Astrocyte (in vitro differentiated cells and primary cell): ENCODE measurements around the gene G2E3. TPM values are rescaled to one million over a fixed set of nuclear protein-coding genes. Genes with fewer than 3 reads are reported as not detected.
A peak's percentile ranks its signal among the peaks of the same experiment; 100 is the strongest.
"Not testable (repeated sequence)": the region's sequence is repeated elsewhere in the genome, so short reads cannot be mapped to it uniquely, and the experiment has no call there.

ENCODE experiments used
- DNase-seq: peaks from one replicate; pipeline ENCODE4 v3.0.0-alpha.2; 2010; ENCODE audit warnings: low read depth
- FAIRE-seq: peaks from 2 replicates; lab custom pipeline; 2011; peaks lifted over from hg19 to GRCh38; lab: Jason Lieb, UNC
- H2AFZ ChIP-seq: 2 replicates; pipeline ENCODE4 v1.6.0; 2012; ENCODE audit warnings: low read depth, low read length, inconsistent platforms
- H3K27ac ChIP-seq: 2 replicates; pipeline ENCODE4 v1.5.1; 2011; ENCODE audit warnings: low read depth, low read length, inconsistent platforms
- H3K27me3 ChIP-seq: 2 replicates; pipeline ENCODE4 v1.6.0; 2011; ENCODE audit warnings: low read length, inconsistent platforms; ENCODE audit not compliant: insufficient read depth
- H3K36me3 ChIP-seq: 2 replicates; pipeline ENCODE4 v1.5.1; 2011; ENCODE audit warnings: low read length, inconsistent platforms; ENCODE audit not compliant: insufficient read depth
- H3K4me1 ChIP-seq: 2 replicates; pipeline ENCODE4 v1.5.1; 2011; ENCODE audit warnings: low read length, inconsistent platforms; ENCODE audit not compliant: insufficient read depth
- H3K4me2 ChIP-seq: 2 replicates; pipeline ENCODE4 v1.6.0; 2012; ENCODE audit warnings: low read length, inconsistent platforms
- H3K4me3 ChIP-seq: 2 replicates; pipeline ENCODE4 v1.5.1; 2011; ENCODE audit warnings: low read depth, mild to moderate bottlenecking, low read length, inconsistent platforms; ENCODE audit not compliant: insufficient read depth
- H3K79me2 ChIP-seq: 2 replicates; pipeline ENCODE4 v1.6.0; 2012; ENCODE audit warnings: mild to moderate bottlenecking, low read length, inconsistent platforms; ENCODE audit not compliant: insufficient read depth
- H3K9ac ChIP-seq: 2 replicates; pipeline ENCODE4 v1.6.0; 2012; ENCODE audit warnings: mild to moderate bottlenecking, low read length, inconsistent platforms
- H3K9me3 ChIP-seq: 2 replicates; pipeline ENCODE4 v1.5.1; 2012; ENCODE audit warnings: low read depth, mild to moderate bottlenecking, low read length, inconsistent platforms; ENCODE audit not compliant: insufficient read depth
- H4K20me1 ChIP-seq: 2 replicates; pipeline ENCODE4 v1.6.0; 2012; ENCODE audit warnings: low read length, inconsistent platforms; ENCODE audit not compliant: insufficient read depth
- H3K27ac Mint-ChIP-seq: one replicate; pipeline ENCODE4 v1.8.0; 2021; ENCODE audit warnings: mild to moderate bottlenecking, mixed read lengths; ENCODE audit not compliant: unreplicated experiment
- H3K27me3 Mint-ChIP-seq: one replicate; pipeline ENCODE4 v1.8.0; 2021; ENCODE audit warnings: low read depth, mixed read lengths; ENCODE audit not compliant: unreplicated experiment
- H3K36me3 Mint-ChIP-seq: one replicate; pipeline ENCODE4 v1.8.0; 2021; ENCODE audit warnings: low read depth, mixed read lengths; ENCODE audit not compliant: unreplicated experiment
- H3K4me1 Mint-ChIP-seq: one replicate; pipeline ENCODE4 v1.8.0; 2021; ENCODE audit warnings: low read depth, mixed read lengths; ENCODE audit not compliant: unreplicated experiment
- H3K4me3 Mint-ChIP-seq: one replicate; pipeline ENCODE4 v1.8.0; 2021; ENCODE audit warnings: mild to moderate bottlenecking, moderate library complexity, mixed read lengths; ENCODE audit not compliant: unreplicated experiment
- H3K9me3 Mint-ChIP-seq: one replicate; pipeline ENCODE4 v1.8.0; 2021; ENCODE audit warnings: mild to moderate bottlenecking, mixed read lengths; ENCODE audit not compliant: unreplicated experiment
- CTCF ChIP-seq: IDR thresholded peaks from 2 replicates; pipeline ENCODE4 v1.5.1; 2011; ENCODE audit warnings: low read depth, mild to moderate bottlenecking, inconsistent platforms, low read length, moderate library complexity; ENCODE audit not compliant: insufficient read depth
- EZH2 ChIP-seq: IDR thresholded peaks from 2 replicates; pipeline ENCODE4 v1.6.1; 2012; ENCODE audit warnings: mild to moderate bottlenecking, low read length, inconsistent platforms; ENCODE audit not compliant: insufficient read depth
- total RNA-seq: library from RNA; stranded (reverse); gene quantifications from 2 replicates; pipeline ENCODE4 v1.2.1, GENCODE V29; 2021

Gene G2E3
- total RNA-seq, 1 donor from 2014 or later, result 22.4 TPM

GRCh38 chr14:30576333-30576732, 17.4 kb downstream of the G2E3 start:
- not testable (repeated sequence) for H3K4me1 Mint-ChIP-seq

DNA sequence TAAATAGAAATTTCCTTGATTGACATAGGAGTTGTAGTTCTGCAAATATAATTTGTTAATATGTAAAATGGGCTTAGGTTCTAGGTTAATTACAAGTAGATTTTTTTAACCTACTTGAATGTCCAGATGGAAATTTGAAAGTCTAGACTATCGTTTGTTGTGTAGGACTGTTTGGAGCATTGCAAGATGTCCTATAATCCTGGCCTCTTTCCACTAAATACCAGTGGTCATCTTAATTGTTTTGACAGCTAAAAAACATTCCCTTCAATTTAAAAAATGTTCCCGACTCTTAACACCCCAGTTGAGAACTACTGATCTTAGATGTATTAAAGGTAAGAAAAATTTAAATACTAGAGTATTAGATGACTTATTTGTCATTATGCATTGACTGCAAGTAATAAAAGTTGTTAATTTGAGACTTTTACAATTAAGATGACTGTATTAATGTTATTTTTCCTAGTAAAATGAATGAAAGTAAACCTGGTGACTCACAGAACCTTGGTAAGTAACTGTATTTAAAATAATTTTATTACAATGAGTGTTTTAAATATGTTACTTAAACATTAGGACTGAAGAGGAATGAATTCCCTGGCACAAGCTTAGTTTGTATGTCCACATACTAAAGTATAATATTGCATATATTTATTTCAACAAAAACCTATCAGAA, 21.8 kb downstream of the G2E3 start:
- H3K9me3 Mint-ChIP-seq, result peaks cover 4% of the 10 kb centered on the region
- no peak overlapping the region for H3K4me3 Mint-ChIP-seq
- Histone ChIP-seq H3K36me3 (peaks cover 3% of the 10 kb centered on the region), H4K20me1 (peaks cover 48% of the 10 kb centered on the region), H3K27me3 (no peaks in the 10 kb centered on the region), H3K9ac (no peak overlapping the region), H3K27ac (no peak overlapping the region), H2AFZ (no peak overlapping the region), H3K79me2 (peaks cover 99% of the 10 kb centered on the region), H3K4me2 (no peak overlapping the region), H3K9me3 (no peaks in the 10 kb centered on the region), H3K4me1 (no peaks in the 10 kb centered on the region), H3K4me3 (no peak overlapping the region)
- no peak for TF ChIP-seq EZH2
- no peak for TF ChIP-seq CTCF
- DNase-seq, result peak; percentile 29
- H3K27ac Mint-ChIP-seq, result no peak overlapping the region
- H3K36me3 Mint-ChIP-seq, result peaks cover 5% of the 10 kb centered on the region
- H3K27me3 Mint-ChIP-seq, result no peaks in the 10 kb centered on the region
- FAIRE-seq, result no peak
- no peaks in the 10 kb centered on the region for H3K4me1 Mint-ChIP-seq

More at GRCh38 chr14:30576333-30576732, 17.4 kb downstream of the G2E3 start:
- H3K79me2 ChIP-seq, result peaks cover 100% of the 10 kb centered on the region
- H3K27me3 Mint-ChIP-seq, H3K9me3 Mint-ChIP-seq, H3K4me3 ChIP-seq, H3K27me3 ChIP-seq, DNase-seq, FAIRE-seq, H3K9me3 ChIP-seq, H3K4me1 ChIP-seq, H3K27ac ChIP-seq, H3K36me3 ChIP-seq, H3K27ac Mint-ChIP-seq, H2AFZ ChIP-seq, H3K36me3 Mint-ChIP-seq, H3K4me2 ChIP-seq, H3K4me3 Mint-ChIP-seq, H3K9ac ChIP-seq: not testable (repeated sequence)
- peaks cover 65% of the 10 kb centered on the region for H4K20me1 ChIP-seq

DNA sequence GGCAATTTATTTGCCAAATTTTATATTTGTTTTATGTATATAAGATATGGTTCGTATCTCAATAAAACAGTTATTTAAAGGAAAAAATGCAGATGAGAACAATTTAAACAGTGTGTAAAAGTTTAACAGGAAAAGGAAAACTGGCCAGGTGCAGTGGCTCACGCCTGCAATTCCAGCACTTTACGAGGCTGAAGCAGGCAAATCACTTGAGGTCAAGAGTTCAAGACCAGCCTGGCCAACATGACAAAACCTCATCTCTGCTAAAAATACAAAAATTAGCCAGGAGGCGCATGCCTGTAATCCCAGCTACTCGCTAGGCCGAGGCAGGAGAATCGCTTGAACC, 22.3 kb downstream of the G2E3 start:
- Histone ChIP-seq H3K9ac (no peak overlapping the region), H3K36me3 (peaks cover 3% of the 10 kb centered on the region), H3K4me2 (no peak overlapping the region), H3K27me3 (no peaks in the 10 kb centered on the region), H3K79me2 (peaks cover 99% of the 10 kb centered on the region), H2AFZ (no peak overlapping the region), H3K27ac (no peak overlapping the region), H3K9me3 (no peaks in the 10 kb centered on the region), H4K20me1 (peaks cover 51% of the 10 kb centered on the region), H3K4me3 (no peak overlapping the region), H3K4me1 (no peaks in the 10 kb centered on the region)
- H3K4me1 Mint-ChIP-seq, result no peaks in the 10 kb centered on the region
- H3K9me3 Mint-ChIP-seq, result peaks cover 2% of the 10 kb centered on the region
- H3K36me3 Mint-ChIP-seq, result peaks cover 2% of the 10 kb centered on the region
- no peak overlapping the region for H3K27ac Mint-ChIP-seq
- no peak for FAIRE-seq
- TF ChIP-seq EZH2 (no peak), CTCF (no peak)
- no peaks in the 10 kb centered on the region for H3K27me3 Mint-ChIP-seq
- DNase-seq, result no peak
- no peak overlapping the region for H3K4me3 Mint-ChIP-seq
